Activated T-cell treated with anti-CD3 and anti-CD28 coated beads, Interleukin-2, amount 50 U/mL, for 72 hours (primary cell): ENCODE results near the gene ARL6IP5. TPM values are rescaled to one million over a fixed set of nuclear protein-coding genes. Genes with fewer than 3 reads are reported as not detected.

Experiments used
- ATAC-seq, 2 donors: fragments of 150-1000 bp; cut with Tn5 transposase; replicated peaks in 1 of 2; 2 replicates each; pipeline ENCODE4 v1.10.0; 2021; ENCODE audit warnings: moderate library complexity in 2 of 2, mild to moderate bottlenecking in 1 of 2
- DNase-seq, 2 donors: peaks; one replicate each; pipeline ENCODE4 v3.0.0; 2021 to 2022; ENCODE audit warnings: mixed read lengths in 1 of 2
- H3K27ac Mint-ChIP-seq: one replicate; pipeline ENCODE4 v1.8.0; 2022; ENCODE audit warnings: mild to moderate bottlenecking, moderate library complexity, mixed read lengths
- H3K27me3 Mint-ChIP-seq: one replicate; pipeline ENCODE4 v1.8.0; 2022; ENCODE audit warnings: low read depth, mixed read lengths
- H3K36me3 Mint-ChIP-seq, 2 donors: one replicate each; pipeline ENCODE4 v1.8.0; 2022; ENCODE audit warnings: mixed read lengths in 2 of 2, mild to moderate bottlenecking in 1 of 2; ENCODE audit not compliant: insufficient read depth in 2 of 2
- H3K4me1 Mint-ChIP-seq: one replicate; pipeline ENCODE4 v1.8.0; 2022; ENCODE audit warnings: low read depth, mixed read lengths
- H3K4me3 Mint-ChIP-seq, 2 donors: one replicate each; pipeline ENCODE4 v1.8.0; 2022; ENCODE audit warnings: mild to moderate bottlenecking in 2 of 2, mixed read lengths in 2 of 2, moderate library complexity in 2 of 2
- H3K9me3 Mint-ChIP-seq, 2 donors: one replicate each; pipeline ENCODE4 v1.8.0; 2022; ENCODE audit warnings: mixed read lengths in 2 of 2
- total RNA-seq, 2 donors: library from RNA; stranded (reverse); gene quantifications; one replicate each; pipeline ENCODE4 v1.2.3, GENCODE V29; 2022

Gene ARL6IP5
- total RNA-seq, 2 donors from 2014 or later, result 93.1 to 106 TPM

DNA sequence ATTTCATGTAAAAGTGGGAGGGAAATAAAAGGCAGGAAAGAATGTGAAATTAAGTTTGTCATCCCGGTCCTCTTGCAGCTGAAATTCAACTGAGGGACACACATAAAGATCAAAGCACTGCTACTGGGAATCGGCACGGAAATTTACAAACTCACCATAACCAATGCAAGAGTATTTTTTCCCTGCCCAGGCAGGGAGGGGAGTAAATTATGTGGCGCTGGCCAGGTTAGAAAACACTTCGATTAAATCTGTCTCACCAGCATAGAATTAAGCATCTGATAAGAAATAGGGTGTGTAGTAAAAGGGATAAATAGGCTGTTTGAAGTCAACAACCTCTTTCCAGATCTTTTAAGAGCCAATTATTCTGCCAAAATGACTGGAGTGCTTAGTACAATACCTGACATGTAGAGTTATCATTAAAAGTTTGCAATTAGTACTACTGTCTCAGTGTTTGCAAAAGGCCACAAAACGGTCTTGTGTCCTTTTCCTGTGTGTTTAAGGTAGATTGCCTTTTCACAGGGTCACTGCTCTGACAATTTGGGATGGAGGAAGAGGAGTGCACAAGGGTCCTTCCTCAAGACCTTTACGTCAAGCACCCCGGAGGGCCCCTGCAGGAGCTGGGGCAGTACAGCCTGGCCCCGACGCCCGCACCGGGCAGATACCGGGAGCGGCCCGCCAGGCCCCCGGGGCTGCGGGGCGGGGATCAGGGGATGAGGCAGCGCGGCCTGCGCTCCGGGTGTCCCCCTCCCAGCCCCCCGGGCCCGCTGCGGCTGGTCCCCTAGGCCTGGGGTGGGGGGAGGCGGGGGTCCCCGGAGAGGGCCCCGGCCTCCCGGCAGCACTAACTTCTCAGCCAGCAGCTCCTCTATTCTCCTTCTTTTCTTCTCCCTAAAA is 5.2 kb upstream of the ARL6IP5 start:
- peak overlapping the region; percentile 87 for H3K27ac Mint-ChIP-seq
- peaks cover 64% of the 10 kb centered on the region for H3K4me1 Mint-ChIP-seq

DNA sequence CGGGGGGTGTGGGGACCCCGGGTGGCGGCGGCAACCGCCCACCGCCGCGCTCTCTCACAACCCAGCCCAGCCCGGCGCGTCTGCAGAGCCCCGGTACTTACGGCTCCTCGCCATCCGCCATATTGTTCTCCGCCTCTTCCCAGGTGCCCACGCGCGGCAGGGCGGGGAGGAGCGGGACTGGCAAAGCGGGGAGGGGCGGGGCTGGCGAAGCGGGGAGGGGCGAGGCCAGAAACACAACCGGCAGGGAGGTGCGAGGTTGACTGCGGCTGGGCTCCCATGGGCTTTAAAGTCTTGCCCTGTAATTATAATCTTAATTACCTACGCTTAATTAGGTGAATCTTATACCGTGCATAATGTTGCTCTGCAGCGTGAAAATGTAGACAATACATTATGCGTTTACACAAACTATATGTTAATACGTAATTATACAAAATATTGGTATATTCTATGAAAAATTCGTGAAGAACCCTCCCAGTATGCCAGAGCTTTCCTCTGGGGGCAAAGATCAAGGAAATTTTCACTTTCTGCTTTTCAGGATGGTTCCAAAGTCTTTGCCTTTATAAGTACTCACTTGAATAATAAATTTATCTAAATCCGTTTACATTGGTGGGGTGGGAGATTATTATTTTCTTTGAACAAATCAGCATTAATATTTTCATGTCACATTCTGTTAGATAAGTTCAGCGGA is 4.4 kb upstream of the ARL6IP5 start, which contains the start of gene UBA3:
TSS of gene UBA3 (minus strand) at position 133 of the 688 bp plus-strand sequence. CDS start at position 121, 12 bp downstream.
- Mint-ChIP-seq H3K27ac (peak within 1 kb of the TSS; percentile 96), H3K27me3 (no peaks in the 10 kb centered on the region), H3K4me1 (peaks cover 66% of the 10 kb centered on the region), H3K9me3 (no peaks in the 10 kb centered on the region), H3K4me3 (peak within 1 kb of the TSS; percentile 95 to 96), H3K36me3 (peaks cover 7 to 13% of the 10 kb centered on the region in 2 donors)
- ATAC-seq (peak; percentile 57 to 62), DNase-seq (peak; percentile 92 to 93)

More for the DNA sequence above, 5.2 kb upstream of the ARL6IP5 start:
- no peaks in the 10 kb centered on the region for H3K9me3 Mint-ChIP-seq
- peak in 1 of 2 donors; percentile 44 for DNase-seq
- peak overlapping the region; percentile 88 to 93 for H3K4me3 Mint-ChIP-seq
- peaks cover 7 to 10% of the 10 kb centered on the region in 2 donors for H3K36me3 Mint-ChIP-seq
- H3K27me3 Mint-ChIP-seq, result no peaks in the 10 kb centered on the region
- ATAC-seq, result peak in 1 of 2 donors; percentile 12

DNA sequence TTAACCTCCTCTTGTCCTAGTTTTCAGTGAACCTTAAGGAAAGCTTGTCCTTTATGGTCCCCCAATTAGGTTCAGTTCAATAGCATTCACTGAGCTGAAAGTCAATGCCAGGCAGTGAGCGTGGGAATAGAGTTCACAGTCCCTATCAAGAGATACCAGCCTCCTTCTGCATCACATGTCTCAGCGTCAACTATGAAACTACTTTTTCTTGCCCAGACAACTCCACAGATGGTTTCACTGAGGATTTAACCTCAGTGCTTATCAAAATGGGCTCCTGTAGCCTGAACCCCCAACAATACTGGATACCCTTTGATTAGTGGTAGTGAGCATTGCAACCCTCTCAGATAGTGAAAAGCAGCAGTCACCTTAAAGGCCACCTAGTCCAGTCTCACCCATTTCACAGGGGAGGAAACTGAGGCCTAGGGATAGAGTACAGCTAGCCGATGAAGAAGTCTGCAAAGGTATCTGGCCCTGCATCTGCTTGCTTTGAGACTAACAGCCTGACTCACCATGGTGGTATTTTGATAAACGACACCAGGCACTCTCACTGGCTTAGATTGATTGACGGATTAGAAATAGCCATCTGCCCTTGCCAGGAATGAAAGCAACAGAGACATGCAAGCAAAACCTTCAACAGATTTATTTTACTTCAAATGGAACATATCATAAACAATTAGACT is 3.0 kb upstream of the ARL6IP5 start:
- H3K4me3 Mint-ChIP-seq, result peak overlapping the region; percentile 95 to 96
- ATAC-seq (peak in 1 of 2 donors; percentile 10), DNase-seq (peak; percentile 29 to 39)
- H3K27me3 Mint-ChIP-seq, result no peaks in the 10 kb centered on the region
- H3K36me3 Mint-ChIP-seq, result peaks cover 14 to 16% of the 10 kb centered on the region in 2 donors
- H3K27ac Mint-ChIP-seq, result peak overlapping the region; percentile 96
- no peaks in the 10 kb centered on the region for H3K9me3 Mint-ChIP-seq
- H3K4me1 Mint-ChIP-seq, result peaks cover 66% of the 10 kb centered on the region

DNA sequence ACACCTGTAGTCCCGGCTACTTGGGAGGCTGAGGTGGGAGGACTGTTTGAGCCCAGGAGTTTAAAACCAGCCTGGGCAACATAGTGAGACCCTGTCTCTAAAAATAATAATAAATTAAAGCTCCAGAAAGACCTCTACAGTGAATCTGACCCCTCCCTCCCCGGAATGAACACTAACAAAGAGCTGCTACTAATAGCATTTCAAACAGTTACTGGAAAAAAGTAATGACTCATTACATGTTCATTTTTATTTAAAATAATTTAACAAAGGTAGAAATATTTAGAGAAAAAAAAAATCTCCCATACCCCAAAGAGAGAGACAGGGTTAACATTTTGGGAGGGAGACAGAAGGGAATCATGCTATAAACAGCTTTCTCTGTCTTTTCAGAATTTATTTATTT is 2.4 kb upstream of the ARL6IP5 start:
- Mint-ChIP-seq H3K9me3 (no peaks in the 10 kb centered on the region), H3K27me3 (no peaks in the 10 kb centered on the region), H3K36me3 (peaks cover 16 to 17% of the 10 kb centered on the region in 2 donors), H3K4me1 (peaks cover 63% of the 10 kb centered on the region), H3K4me3 (peak overlapping the region; percentile 95 to 96), H3K27ac (peak overlapping the region; percentile 96)
- ATAC-seq, result no peak
- DNase-seq, result no peak

DNA sequence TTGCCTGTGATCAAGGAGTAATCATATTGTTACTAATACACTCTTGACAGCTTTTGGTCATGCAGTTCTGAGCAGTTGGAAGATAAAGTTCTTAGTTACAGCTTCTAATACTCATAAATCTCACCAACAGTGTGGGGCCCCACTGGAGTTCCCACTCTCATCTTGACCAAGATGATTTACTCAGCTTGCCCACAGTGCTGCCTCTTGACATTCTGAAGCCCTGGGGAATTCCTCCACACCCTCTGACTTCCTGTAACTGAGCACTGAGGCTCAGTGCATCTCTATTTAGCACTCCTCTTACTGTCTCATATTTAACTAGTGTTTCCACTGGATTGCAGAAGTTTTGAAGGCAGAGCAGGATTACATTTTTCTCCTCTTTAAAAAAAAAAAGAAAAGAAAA is 1.9 kb upstream of the ARL6IP5 start:
- ATAC-seq (peak; percentile 70 to 74), DNase-seq (peak; percentile 78 to 88)
- H3K4me1 Mint-ChIP-seq, result peaks cover 58% of the 10 kb centered on the region
- no peaks in the 10 kb centered on the region for H3K9me3 Mint-ChIP-seq
- H3K27me3 Mint-ChIP-seq, result no peaks in the 10 kb centered on the region
- peak overlapping the region; percentile 95 to 96 for H3K4me3 Mint-ChIP-seq
- peaks cover 16% of the 10 kb centered on the region in 2 donors for H3K36me3 Mint-ChIP-seq
- peak overlapping the region; percentile 96 for H3K27ac Mint-ChIP-seq

DNA sequence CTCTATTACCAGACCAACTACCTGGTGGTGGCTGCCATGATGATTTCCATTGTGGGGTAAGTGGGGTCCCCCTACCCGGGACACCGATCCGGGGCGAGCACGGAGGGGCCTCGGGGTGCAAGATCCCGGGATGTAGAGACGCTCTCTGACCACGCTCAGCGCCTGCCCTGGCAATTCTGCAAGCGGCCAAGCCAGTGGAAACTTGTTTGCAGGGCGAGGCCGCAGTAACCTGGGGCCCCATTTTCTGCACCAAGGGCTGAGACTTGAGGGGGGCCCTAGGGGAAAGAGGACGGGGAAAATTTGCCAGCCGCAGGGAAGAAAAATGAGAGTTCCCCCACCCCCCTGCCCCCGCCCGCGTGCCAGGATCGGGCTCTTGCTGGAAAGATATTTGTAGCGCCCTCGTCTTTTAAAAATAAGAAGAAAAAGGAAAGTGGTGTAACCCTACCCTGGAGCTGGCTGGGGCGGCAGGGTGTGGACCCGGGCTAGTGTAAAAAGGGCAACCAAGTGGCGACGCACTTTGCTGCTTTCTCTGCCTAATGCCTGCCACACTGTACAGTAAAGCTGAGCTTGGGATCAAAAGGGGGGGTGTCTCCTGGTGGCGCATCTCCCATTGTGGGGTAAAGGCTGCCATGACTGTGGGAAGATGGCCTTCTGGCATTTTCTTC is 563 bp downstream of the ARL6IP5 start:
- Mint-ChIP-seq H3K4me3 (peak overlapping the region; percentile 95 to 96), H3K27me3 (no peaks in the 10 kb centered on the region), H3K36me3 (peaks cover 11 to 13% of the 10 kb centered on the region in 2 donors), H3K27ac (peak overlapping the region; percentile 96), H3K9me3 (no peaks in the 10 kb centered on the region), H3K4me1 (peaks cover 69% of the 10 kb centered on the region)
- ATAC-seq (no peak), DNase-seq (no peak)

DNA sequence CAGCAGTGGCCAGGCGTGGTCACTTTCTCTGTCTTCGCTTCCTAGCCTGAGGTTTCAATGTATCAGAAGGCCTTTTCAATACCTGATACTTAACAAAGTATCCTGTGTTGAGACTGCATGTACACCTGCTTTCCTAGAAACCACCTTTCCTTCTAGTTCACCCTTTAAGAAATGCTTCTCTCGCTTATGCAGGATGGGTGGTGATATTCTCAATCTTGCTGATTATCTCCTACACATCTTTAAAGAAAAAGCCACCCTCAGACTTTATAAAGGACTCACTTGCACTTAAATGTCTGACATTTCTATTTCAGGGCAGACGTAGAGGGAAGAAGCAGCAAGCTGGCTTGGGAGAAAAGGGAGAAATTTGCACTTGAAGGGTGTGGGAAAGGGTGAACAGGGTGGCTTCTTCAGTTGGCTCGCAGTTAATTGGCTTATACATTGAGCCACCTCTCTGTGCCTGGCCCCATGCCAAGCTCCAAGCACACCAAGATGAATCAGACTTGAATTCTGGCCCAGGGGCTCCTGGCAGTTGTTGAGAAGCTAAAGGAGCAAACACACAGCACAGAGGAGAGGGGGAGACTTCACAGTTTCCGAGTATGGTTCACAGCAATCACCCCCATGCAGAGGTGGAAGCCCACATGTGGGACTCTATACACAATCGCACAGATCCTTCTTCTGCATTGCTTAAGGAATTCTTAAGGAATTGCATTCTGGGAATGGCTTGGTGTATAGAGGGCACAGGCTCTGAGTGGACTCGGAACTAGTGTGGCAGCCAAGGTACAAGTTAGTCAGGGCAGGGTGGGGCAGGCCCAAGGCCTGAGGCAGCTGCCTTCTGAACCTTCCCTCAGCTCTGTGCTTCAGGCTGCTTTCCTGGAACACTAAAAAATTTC is 1.3 kb downstream of the ARL6IP5 start:
- Mint-ChIP-seq H3K36me3 (peaks cover 11 to 18% of the 10 kb centered on the region in 2 donors), H3K27ac (peak overlapping the region; percentile 96), H3K27me3 (no peaks in the 10 kb centered on the region), H3K4me1 (peaks cover 68% of the 10 kb centered on the region), H3K9me3 (no peaks in the 10 kb centered on the region), H3K4me3 (peak overlapping the region; percentile 95 to 96)
- DNase-seq (peak; percentile 84), ATAC-seq (peak; percentile 28 to 38)

DNA sequence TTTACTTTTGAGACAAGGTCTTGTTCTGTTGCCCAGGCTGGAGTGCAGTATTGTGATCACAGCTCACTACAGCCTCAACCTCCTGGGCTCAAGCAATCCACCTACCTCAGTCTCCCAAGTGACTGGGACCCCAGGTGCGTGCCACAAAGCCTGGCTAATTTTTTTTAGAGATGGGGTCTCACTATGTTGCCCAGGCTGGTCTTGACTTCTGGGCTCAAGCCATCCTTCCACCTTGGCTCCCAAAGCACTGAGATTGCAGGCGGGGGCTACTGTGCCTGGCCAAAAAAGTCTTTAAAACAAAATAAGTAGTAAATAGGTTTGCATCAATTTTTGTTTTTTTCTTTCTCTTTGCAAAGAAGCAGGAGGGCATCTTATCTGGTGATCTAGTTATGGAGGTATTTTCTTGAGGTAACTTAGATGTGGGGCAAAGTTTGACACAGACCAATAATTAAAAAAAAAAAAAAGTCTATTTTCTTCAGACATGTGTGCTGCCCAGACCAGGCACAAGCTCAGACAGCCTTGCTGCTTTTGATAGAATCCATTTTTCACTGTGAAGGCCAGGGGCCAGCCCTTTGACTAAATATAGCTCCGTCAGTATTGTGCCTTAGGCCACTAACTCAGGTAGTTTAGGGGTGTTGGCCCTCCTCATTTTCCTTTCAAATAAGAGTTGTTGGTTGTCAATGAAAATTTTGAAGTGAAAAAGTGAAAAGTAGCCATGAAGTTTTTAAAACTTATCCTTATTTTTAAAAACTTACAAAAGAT is 2.5 kb downstream of the ARL6IP5 start:
- peak overlapping the region; percentile 75 for H3K27ac Mint-ChIP-seq
- H3K4me1 Mint-ChIP-seq, result peaks cover 68% of the 10 kb centered on the region
- no peaks in the 10 kb centered on the region for H3K9me3 Mint-ChIP-seq
- ATAC-seq, result no peak
- H3K4me3 Mint-ChIP-seq, result peak overlapping the region; percentile 75 to 85
- DNase-seq, result no peak
- peaks cover 13 to 21% of the 10 kb centered on the region in 2 donors for H3K36me3 Mint-ChIP-seq
- H3K27me3 Mint-ChIP-seq, result no peaks in the 10 kb centered on the region

DNA sequence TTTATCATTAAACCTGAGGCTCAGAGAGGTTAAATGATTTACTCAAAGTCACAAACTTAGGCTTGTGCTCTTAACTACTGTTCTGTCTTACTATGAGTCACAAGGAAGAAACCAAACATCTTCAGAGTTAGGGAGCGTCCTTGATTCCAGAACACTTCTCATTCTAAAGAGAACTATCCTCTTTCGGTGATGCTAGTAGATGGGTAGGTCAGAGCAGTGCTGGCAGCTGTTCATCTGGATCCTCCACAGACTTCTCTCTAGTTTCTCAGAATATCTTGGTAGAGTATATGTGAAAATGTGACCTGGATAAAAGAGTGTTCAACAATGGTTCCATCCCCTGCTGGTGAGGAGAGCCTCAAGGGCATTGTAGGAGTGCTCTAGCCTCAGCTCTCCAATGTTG is 3.3 kb downstream of the ARL6IP5 start:
- peak in 1 of 2 donors; percentile 21 for ATAC-seq
- Mint-ChIP-seq H3K27ac (peak overlapping the region; percentile 95), H3K4me3 (peak overlapping the region; percentile 85 to 97)

DNA sequence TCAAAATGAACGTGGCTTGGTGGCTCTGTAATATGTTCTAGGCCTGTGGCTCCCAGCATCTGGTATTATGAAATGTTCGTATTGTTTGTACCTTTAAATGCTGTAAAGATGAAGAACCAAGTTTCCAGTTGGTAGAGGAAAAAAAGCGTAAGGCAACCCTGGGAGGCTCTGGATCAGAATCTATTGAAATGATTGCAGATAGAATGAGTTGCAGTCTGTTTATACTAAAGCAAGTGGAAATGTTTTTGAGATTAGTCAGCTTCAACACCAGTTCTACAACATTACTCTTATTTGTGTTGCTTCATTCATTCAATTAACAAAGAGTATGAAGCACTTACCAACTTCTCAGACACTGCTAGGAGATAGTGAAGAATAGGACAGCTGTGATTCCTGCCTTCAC is 5.3 kb downstream of the ARL6IP5 start:
- Mint-ChIP-seq H3K4me3 (peak overlapping the region; percentile 85 to 97), H3K27me3 (no peaks in the 10 kb centered on the region), H3K27ac (peak overlapping the region; percentile 92), H3K4me1 (peaks cover 71% of the 10 kb centered on the region), H3K9me3 (no peaks in the 10 kb centered on the region), H3K36me3 (peaks cover 13 to 29% of the 10 kb centered on the region in 2 donors)
- no peak for DNase-seq
- ATAC-seq, result peak in 1 of 2 donors; percentile 3

More for the DNA sequence above, 3.3 kb downstream of the ARL6IP5 start:
- H3K9me3 Mint-ChIP-seq, result no peaks in the 10 kb centered on the region
- peaks cover 68% of the 10 kb centered on the region for H3K4me1 Mint-ChIP-seq
- peaks cover 13 to 21% of the 10 kb centered on the region in 2 donors for H3K36me3 Mint-ChIP-seq
- DNase-seq, result no peak
- no peaks in the 10 kb centered on the region for H3K27me3 Mint-ChIP-seq
